HepG2 (cell line): ENCODE measurements around the gene RUNX3. TPM values are rescaled to one million over a fixed set of nuclear protein-coding genes. Genes with fewer than 3 reads are reported as not detected.

Source experiments
- ATAC-seq: fragments of 200-7000 bp; cut with Tn5 transposase; 3 replicates; pipeline ENCODE4 v1.9.1; 2020; ENCODE audit warnings: mild to moderate bottlenecking, moderate library complexity
- BruUV-seq: library from RNA; stranded (reverse); fragments of 400-500 nt; replicated peaks from 2 replicates; lab custom pipeline; 2021; lab: Mats Ljungman, UMichigan
- CTCF ChIA-PET: fragments of 300-600 bp; formaldehyde crosslinking; extraction: SDS; loops from one replicate; lab custom pipeline; 2021; ENCODE audit warnings: low total read pairs, inconsistent platforms, low intra/inter-chr PET ratio; lab: Yijun Ruan, JAX
- POLR2A ChIA-PET: fragments of 350-600 bp; sonication (Branson Sonifier 250); formaldehyde crosslinking; loops from one replicate; lab custom pipeline; 2020; ENCODE audit warnings: antibody characterized with exemption, inconsistent platforms; lab: Yijun Ruan, JAX
- DNase-seq: peaks from one replicate; pipeline ENCODE4 v3.0.0-alpha.2; 2015; ENCODE audit warnings: low spot score
- FAIRE-seq: peaks from 3 replicates; lab custom pipeline; 2011; peaks lifted over from hg19 to GRCh38; lab: Jason Lieb, UNC
- H2AFZ ChIP-seq: one replicate; pipeline ENCODE4 v1.6.1; 2011; ENCODE audit warnings: low read length, inconsistent platforms
- H3K27ac ChIP-seq: fragments of 300-600 bp; 3 replicates; pipeline ENCODE4 v1.8.0; 2011; ENCODE audit warnings: mixed run types, mild to moderate bottlenecking, mixed read lengths, low read length, inconsistent platforms; ENCODE audit not compliant: insufficient read depth; ENCODE audit errors: extremely low read length
- H3K27me3 ChIP-seq, 2 experiments: fragments of 200-600 bp in 1 of 2; 2 replicates in 1 of 2; 3 replicates in 1 of 2; pipeline versions ENCODE4 v1.6.0 to v1.8.0; 2011; ENCODE audit warnings: low read length in 2 of 2, mild to moderate bottlenecking in 2 of 2, moderate library complexity in 2 of 2, inconsistent platforms in 1 of 2; ENCODE audit not compliant: insufficient read depth in 2 of 2, control insufficient read depth in 1 of 2
- H3K36me3 ChIP-seq, 2 experiments: fragments of 200-600 bp in 1 of 2; replicated peaks in 1 of 2; 2 replicates in 1 of 2; 3 replicates in 1 of 2; pipeline versions ENCODE4 v1.5.1 to v1.8.0; 2011; ENCODE audit warnings: low read length in 2 of 2, inconsistent platforms in 1 of 2; ENCODE audit not compliant: insufficient read depth in 2 of 2, control insufficient read depth in 1 of 2
- H3K4me1 ChIP-seq: 2 replicates; pipeline ENCODE4 v1.5.1; 2012; ENCODE audit warnings: low read length, inconsistent platforms; ENCODE audit not compliant: insufficient read depth
- H3K4me2 ChIP-seq: 2 replicates; pipeline ENCODE4 v1.6.0; 2011; ENCODE audit warnings: low read depth, low read length, inconsistent platforms
- H3K4me3 ChIP-seq, 3 experiments: fragments of 200-600 bp in 1 of 3; sonication (generic), shearing (Covaris generic) in 1 of 3; replicated peaks in 1 of 3; 2 replicates each; pipeline ENCODE4 v1.5.1; 2011 to 2016; ENCODE audit warnings: low read length in 3 of 3, inconsistent platforms in 2 of 3, low read depth in 2 of 3, mild to moderate bottlenecking in 2 of 3, control low read depth in 1 of 3, mixed read lengths in 1 of 3; ENCODE audit not compliant: insufficient read depth in 1 of 3
- H3K79me2 ChIP-seq: one replicate; pipeline ENCODE4 v1.6.1; 2011; ENCODE audit warnings: low read length, inconsistent platforms; ENCODE audit not compliant: insufficient read depth
- H3K9ac ChIP-seq: 2 replicates; pipeline ENCODE4 v1.6.0; 2011; ENCODE audit warnings: mild to moderate bottlenecking, low read depth, low read length, inconsistent platforms; ENCODE audit not compliant: insufficient read depth
- H3K9me3 ChIP-seq: 2 replicates; pipeline ENCODE4 v1.5.1; 2012; ENCODE audit warnings: mild to moderate bottlenecking, low read length
- H4K20me1 ChIP-seq: 2 replicates; pipeline ENCODE4 v1.6.0; 2011; ENCODE audit warnings: inconsistent platforms, mild to moderate bottlenecking, low read length, moderate library complexity; ENCODE audit not compliant: insufficient read depth
- GTF3A ChIP-seq: sonication (generic); formaldehyde crosslinking; conservative IDR thresholded peaks from 2 replicates; pipeline ENCODE4 v1.4.0; 2020; ENCODE audit warnings: mild to moderate bottlenecking, missing genetic modification reagents
- HNRNPL ChIP-seq: fragments of 200-400 bp; formaldehyde crosslinking; IDR thresholded peaks from 2 replicates; pipeline ENCODE4 v1.6.1; 2017; ENCODE audit warnings: mild to moderate bottlenecking, low read depth, low read length
- MEIS1 ChIP-seq: sonication (generic); formaldehyde crosslinking; IDR thresholded peaks from 2 replicates; pipeline ENCODE4 v1.9.0; 2021; ENCODE audit warnings: mild to moderate bottlenecking, missing genetic modification reagents, moderate library complexity, borderline replicate concordance
- NR3C1 ChIP-seq: sonication (generic); formaldehyde crosslinking; IDR thresholded peaks from 2 replicates; pipeline ENCODE4 v1.4.0; 2020; ENCODE audit warnings: missing genetic modification reagents
- SOX6 ChIP-seq, 2 experiments: fragments of 450-650 bp in 1 of 2; sonication (generic) in 1 of 2; formaldehyde crosslinking in 1 of 2; IDR thresholded peaks; 2 replicates each; pipeline versions ENCODE4 v1.4.0 to v1.6.1; 2017 to 2020; ENCODE audit warnings: antibody characterized with exemption in 1 of 2, mild to moderate bottlenecking in 1 of 2, missing genetic modification reagents in 1 of 2
- ZNF572 ChIP-seq: sonication (generic); formaldehyde crosslinking; IDR thresholded peaks from 2 replicates; pipeline ENCODE4 v1.5.1; 2020; ENCODE audit warnings: mild to moderate bottlenecking, missing genetic modification reagents
- WGBS: methylation state at CpG from one replicate; pipeline ENCODE4 v1.1.6; 2017; ENCODE audit warnings: low lambda C conversion rate; 5-methylcytosine and 5-hydroxymethylcytosine counted together
- in situ Hi-C: cut with HindIII; loops from 2 replicates; pipeline ENCODE4 v1.10.0; 2017; ENCODE audit warnings: low pct_unique_long_range_greater_than_20kb; ENCODE audit not compliant: extremely low pct_ligation_motif_present
- intact Hi-C: fragments of 100-400 bp; cut with micrococcal nuclease; formaldehyde crosslinking; loops from one replicate; pipeline ENCODE4 v1.10.0; 2022; ENCODE audit not compliant: unreplicated experiment
- polyA plus RNA-seq, 8 experiments: library from polyadenylated mRNA; depleted of rRNA in 3 of 8; stranded (reverse) in 7 of 8; unstranded in 1 of 8; fragments of >200 nt; fragmentation: Illumina TruSeq in 4 of 8; extraction: Trizol in 4 of 8; gene quantifications; 2 replicates each; pipeline versions ENCODE4 v1.2.1 to v1.2.3, GENCODE V29; 2011 to 2016; ENCODE audit warnings: low read depth in 4 of 8, missing spikeins in 1 of 8, mixed read lengths in 1 of 8; ENCODE audit not compliant: insufficient read depth in 1 of 8
- total RNA-seq, 5 experiments: library from RNA; depleted of rRNA; stranded (reverse); fragments of >200 nt; fragmentation: Illumina TruSeq; extraction: Trizol; gene quantifications; 2 replicates each; pipeline ENCODE4 v1.2.3, GENCODE V29; 2016; ENCODE audit warnings: low read depth in 1 of 5
- TF ChIP-seq, protein P1 (sequence below): sonication (generic); formaldehyde crosslinking; IDR thresholded peaks from 2 replicates; pipeline ENCODE4 v1.4.0; 2020; ENCODE audit warnings: missing genetic modification reagents

Gene RUNX3
- total and polyA plus RNA-seq, 2 of the 13 experiments (the other 11 are each of a cell fraction or from before 2014, with no cell fraction given), result 0.04 to 0.22 TPM

DNA sequence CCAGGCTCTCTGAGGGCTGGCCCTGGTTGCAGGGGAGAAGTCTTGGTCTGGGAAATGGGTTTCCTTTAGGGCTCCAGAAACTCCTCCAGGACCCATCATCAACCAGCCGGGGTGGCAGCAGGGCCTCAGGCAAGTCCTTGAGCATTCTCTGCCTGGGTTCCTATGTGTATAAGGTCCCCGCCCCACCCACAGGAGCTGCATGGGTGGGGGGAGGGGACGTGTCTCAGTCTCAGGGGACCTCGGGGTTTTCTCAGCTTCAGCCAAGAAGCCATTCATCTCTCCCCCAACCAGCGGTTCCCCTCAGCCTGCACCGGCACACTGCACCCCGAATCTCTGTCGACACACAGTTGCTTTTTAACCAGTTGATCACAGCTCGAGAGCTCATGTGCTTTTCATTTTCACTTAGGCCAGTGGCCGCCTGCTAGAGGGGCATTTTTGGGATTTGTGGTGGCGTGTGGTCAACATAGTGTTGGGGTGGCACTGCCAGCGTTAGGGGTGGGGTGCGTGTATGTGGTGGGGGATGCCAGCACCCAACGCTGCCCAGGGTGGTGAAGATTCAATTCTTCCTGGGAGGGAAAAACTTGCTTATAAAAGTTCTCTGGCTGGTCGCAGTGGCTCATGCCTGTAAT is 6.5 kb downstream of the RUNX3 start:
- ATAC-seq (no peak), FAIRE-seq (no peak), DNase-seq (no peak)
- Histone ChIP-seq H4K20me1 (no peaks in the 10 kb centered on the region), H3K4me3 (no peak overlapping the region), H3K4me2 (no peak overlapping the region), H3K79me2 (no peaks in the 10 kb centered on the region), H3K4me1 (no peaks in the 10 kb centered on the region), H2AFZ (no peak overlapping the region), H3K9ac (no peak overlapping the region), H3K9me3 (no peaks in the 10 kb centered on the region), H3K36me3 (no peaks in the 10 kb centered on the region), H3K27ac (no peak overlapping the region), H3K27me3 (peaks cover 22 to 66% of the 10 kb centered on the region in 2 experiments)
- WGBS, result 48% methylated on average over 11 of the region's 15 CpGs
- ChIA-PET CTCF (no interaction called here), POLR2A (no interaction called here)
- BruUV-seq, result no TSS peak
- TF ChIP-seq ZNF572 (CRISPR knock-in tag) (no peak), NR3C1 (CRISPR knock-in tag) (no peak), GTF3A (CRISPR knock-in tag) (no peak), SOX6 (IDR thresholded peaks at IDR 0.05) (no peak), SOX6 (CRISPR knock-in tag; IDR thresholded peaks at IDR 0.05) (no peak), HNRNPL (no peak), MEIS1 (no peak)
- TF ChIP-seq, protein P1, sequence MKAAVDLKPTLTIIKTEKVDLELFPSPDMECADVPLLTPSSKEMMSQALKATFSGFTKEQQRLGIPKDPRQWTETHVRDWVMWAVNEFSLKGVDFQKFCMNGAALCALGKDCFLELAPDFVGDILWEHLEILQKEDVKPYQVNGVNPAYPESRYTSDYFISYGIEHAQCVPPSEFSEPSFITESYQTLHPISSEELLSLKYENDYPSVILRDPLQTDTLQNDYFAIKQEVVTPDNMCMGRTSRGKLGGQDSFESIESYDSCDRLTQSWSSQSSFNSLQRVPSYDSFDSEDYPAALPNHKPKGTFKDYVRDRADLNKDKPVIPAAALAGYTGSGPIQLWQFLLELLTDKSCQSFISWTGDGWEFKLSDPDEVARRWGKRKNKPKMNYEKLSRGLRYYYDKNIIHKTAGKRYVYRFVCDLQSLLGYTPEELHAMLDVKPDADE (CRISPR knock-in tag), result no peak
- intact Hi-C loops, result no loop called here
- in situ Hi-C loops, result no loop called here
